HG03139 (cell line): ENCODE results near the gene GPRIN3.
"Not testable (repeated sequence)": the region's sequence is repeated elsewhere in the genome, so short reads cannot be mapped to it uniquely, and the experiment has no call there.

Experiments
- ATAC-seq: cut with Tn5 transposase; IDR thresholded peaks from one replicate; pipeline ENCODE4 v1.9.1; 2021; ENCODE audit not compliant: unreplicated experiment

The GPRIN3 gene

GRCh38 chr4:89221167-89221867, 86.3 kb downstream of the GPRIN3 start:
- no peak for ATAC-seq

DNA sequence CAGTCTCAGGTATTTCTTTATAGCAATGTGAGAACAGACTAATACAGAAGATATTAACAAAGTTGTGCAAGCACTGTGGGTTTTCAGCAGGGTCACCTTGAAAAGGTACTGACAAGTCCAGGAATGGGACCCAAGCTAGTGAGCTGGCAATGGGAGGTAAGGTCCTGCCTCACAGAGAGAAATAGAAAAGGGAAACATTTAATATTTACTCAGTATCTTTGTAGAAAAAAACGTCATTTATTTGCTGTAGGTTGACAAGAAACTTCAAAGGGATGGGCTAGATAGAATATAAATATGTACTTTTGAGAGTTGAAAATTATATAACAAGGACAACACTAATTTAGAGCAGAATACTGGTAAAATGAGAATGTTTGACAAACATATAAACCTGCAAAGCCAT, 89.0 kb downstream of the GPRIN3 start:
- ATAC-seq, result no peak

DNA sequence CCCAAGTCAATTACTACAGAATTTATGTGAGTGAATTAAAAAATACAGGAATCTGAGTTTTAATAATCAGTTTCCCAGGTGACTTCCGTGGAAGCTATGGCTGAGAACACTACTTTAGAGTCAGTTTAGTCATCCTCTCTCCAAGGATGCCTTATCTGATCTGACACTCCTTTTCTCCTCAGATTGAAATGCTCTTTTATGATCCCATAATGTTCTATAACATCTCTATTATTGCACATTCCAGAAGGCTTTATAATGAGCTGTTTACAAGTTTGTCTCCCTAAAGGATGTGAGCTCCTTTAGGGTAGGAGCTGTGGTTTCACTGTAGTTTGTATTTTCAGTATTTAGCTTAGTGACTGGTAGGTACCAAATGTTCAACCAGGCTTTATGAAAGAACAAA, 90.0 kb downstream of the GPRIN3 start:
- no peak for ATAC-seq

GRCh38 chr4:89216866-89217265, 90.7 kb downstream of the GPRIN3 start:
- no peak for ATAC-seq

GRCh38 chr4:89216422-89216821, 91.2 kb downstream of the GPRIN3 start:
- ATAC-seq, result no peak

- ATAC-seq, result no peak
Observed at GRCh38 chr4:89215736-89216135, 91.9 kb downstream of the GPRIN3 start.

GRCh38 chr4:89214308-89214707, 93.3 kb downstream of the GPRIN3 start:
- no peak for ATAC-seq

DNA sequence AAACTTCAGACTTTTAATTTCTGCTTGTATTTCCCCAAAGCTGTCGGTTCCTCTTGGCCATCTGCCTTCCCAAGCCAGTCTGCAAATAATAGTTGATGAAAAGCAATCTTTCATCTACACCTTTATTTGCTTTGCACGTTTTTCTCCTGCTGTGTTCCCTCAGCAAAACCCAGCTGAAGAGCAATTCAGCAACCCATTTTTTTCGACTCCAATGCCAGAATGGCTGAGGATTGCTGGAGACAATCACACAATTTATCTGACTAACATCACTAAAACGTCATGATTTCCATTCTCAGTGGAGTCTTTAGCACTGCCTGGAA, 94.3 kb downstream of the GPRIN3 start:
- ATAC-seq, result no peak

DNA sequence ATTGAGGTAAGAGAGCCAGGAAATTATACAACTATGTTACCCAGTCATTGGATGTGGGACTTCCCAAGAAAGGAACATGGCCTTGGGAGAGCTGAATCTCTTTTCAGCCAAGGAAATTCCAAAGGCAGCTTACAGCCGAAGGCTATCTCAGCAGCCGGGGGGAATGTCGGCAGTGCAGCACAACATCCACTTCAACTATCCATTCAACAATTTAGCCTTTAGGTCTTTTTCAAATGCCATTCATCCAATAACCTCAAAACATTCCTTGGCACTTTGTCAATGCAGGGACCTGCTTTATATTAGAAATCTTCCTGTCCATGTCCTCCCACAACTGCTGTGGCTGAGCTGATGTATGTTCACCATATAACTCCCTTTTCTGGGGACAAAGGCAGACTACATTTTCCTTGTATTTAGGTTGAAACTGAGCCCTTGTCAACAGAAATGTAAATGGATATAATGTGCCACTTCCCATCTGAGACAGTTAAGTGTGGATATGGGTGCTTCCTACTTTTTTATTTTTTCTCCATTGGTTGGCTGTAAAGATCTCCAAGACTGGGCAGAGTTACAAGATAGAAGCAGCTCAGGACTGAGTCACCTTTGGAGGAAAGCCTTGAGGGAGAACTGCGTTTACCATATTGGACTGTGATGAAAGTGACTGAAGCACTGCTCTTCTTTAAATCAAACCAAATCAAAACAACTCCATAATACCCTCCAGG, 94.8 kb downstream of the GPRIN3 start:
- ATAC-seq, result no peak

DNA sequence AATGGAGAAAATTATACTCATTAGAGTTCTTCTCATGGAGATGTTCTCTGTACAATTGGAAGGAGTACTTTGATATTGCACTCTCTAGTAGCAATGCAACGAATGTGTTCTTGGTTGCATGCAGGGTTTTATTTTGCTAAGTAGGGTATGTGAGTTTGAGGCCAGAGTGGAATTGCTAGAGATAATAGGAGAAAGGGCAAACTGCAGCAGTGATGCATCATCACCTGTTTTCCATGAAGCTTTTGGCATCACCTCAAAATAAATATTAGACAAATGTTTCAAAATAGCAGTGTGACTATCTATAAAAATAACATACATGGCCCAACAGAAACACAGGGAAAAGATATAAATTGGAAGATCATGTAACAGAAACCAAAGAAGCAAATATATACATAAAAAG, 103.0 kb downstream of the GPRIN3 start:
- ATAC-seq, result no peak

- ATAC-seq, result no peak
Observed at GRCh38 chr4:89203902-89204301, 103.7 kb downstream of the GPRIN3 start.

DNA sequence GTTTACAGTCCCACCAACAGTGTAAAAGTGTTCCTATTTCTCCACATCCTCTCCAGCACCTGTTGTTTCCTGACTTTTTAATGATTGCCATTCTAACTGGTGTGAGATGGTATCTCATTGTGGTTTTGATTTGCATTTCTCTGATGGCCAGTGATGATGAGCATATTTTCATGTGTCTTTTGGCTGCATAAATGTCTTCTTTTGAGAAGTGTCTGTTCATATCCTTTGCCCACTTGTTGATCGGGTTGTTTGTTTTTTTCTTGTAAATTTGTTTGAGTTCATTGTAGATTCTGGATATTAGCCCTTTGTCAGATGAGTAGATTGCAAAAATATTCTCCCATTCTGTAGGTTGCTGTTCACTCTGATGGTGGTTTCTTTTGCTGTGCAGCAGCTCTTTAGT, 108.2 kb downstream of the GPRIN3 start:
- not testable (repeated sequence) for ATAC-seq

- ATAC-seq, result no peak
Observed at GRCh38 chr4:89197920-89198319, 109.7 kb downstream of the GPRIN3 start.

GRCh38 chr4:89196745-89197144, 110.9 kb downstream of the GPRIN3 start:
- no peak for ATAC-seq

DNA sequence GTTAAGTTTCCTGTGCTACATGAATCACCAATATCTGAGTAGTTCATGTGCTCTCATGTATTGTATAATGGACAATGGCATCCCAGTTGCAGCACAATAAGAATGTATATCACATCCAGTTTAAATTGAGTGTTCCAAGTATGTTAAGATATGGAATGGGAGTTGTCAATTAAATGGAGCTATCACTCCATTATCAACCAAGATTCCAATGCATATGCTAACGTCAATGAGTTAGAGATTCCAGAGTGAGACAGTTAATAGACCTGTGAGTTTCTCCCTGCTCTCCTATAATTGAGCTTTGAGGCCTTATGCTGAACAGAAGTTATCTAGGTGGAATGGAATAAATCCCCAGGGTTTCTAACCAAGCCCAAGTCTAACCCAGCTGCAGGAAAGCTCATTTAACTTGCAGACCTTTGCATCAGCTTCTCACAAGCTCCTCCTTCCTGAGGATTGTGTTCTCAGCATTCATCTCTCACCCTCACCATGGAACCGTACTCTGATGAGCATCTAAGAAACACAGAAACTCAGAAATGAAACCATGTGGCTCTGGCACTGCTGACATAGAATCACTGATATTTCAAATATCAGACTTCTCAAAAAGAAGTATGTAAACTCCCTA, 111.4 kb downstream of the GPRIN3 start:
- ATAC-seq, result no peak

DNA sequence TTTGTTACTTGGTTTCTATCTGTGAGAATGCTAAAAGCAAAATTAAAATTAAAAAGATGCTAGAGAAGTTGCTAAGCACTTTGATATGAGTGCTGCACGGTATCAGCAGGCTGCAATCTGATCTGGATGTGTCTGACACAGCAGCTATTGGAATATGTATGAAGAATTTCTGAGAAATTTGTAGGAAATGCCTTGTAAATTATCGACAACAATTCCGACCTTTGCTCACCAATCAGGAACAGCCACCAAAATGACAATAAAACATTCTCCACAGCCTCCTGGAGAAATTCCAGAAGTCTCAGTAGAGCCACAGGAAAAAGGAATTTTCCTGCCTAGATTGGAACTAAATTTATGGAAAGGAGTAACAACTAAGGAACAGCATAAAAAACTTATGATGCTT, 113.8 kb downstream of the GPRIN3 start:
- no peak for ATAC-seq
